ENCODE results near the gene LILRB3.

The LILRB3 gene
- 27.7 to 215 (median 74.5) reads per million in 17 experiments for total RNA-seq

DNA sequence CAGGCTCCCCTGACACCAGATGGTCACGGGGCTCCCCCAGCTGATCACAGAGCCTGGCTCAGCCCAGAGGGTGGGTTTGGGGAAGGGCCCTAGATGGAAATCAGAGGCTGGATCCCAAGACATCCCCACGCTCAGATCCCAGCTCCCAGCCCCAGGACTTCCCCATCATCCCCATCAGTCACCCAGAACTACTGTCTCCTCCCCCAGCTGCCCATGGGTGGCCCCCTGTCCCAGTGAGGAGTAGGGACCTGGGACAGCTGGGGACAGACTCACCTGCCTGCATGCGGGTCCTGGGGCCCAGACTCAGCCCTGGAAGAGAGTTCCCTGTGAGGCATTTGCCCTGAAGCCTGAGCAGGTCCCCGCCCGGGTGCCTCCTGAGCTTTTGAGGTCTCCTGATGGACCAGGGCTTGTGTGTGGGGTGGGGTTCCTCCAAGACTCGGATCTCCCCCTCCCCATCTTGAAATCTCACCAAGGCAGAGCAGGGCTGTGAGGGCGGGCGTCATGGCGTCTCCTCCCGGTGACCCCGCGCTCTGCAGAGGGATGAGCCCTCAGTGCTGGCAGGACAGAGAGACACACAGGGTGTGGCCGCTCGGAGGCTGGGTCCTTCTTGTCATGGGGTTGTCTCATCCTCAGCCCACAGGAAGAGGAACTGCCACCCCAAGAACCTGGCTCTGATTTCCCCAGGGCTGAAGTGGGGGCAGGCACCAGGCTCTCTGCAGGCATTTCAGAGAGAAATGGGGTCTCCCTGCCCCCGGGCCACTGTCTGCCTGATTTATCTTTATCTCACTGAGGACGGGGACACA is at the start of gene LILRB3:
TSS of gene LILRB3 (minus strand) at position 534 of the 803 bp plus-strand sequence. CDS start at position 503, 31 bp downstream.
- peak in 3 of 4 experiments; percentile 47 to 79 (median 78) for DNase-seq

DNA sequence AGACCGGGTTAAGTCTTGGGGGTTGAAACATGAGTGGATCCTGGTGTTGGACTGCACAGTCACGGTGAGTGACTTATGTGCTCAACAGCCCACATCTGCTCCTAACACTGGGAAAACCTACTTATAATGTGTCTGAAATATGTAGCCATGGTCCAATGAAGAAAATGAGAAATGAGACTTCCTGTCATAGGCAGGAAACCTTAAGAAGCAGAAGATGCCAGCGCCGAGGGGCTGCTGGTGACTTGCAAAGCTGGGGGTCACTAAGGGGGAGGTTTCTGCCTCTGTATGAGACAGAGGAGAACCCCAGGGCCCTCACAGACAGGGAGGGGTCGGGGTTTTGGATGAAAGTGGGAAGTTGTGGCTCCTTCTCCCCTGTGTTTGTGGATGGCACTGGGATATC is 49.4 kb upstream of the LILRB3 start:
- DNase-seq, result peak; percentile 44 to 60 (median 58)

DNA sequence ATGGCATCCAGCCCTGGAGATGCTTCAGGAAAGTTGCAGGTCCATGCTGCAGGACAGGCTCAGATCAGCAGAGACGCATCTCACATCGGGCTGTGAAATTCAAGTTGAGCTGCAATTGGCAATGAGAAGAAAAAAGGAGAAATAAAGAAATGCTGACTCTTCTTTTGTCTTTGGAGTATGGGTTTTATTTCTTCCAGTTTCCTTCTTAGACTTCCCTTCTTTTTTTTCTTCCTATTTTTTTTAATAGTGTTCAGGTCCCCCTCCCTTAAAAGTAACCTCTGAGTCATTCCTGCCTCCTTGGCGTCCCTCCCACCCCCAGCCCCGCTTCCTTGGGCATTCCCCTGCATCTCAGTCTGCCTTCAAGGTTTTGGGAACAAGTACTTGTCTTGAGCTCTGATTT is 48.8 kb upstream of the LILRB3 start:
- peak; percentile 57 to 88 (median 77) for DNase-seq

DNA sequence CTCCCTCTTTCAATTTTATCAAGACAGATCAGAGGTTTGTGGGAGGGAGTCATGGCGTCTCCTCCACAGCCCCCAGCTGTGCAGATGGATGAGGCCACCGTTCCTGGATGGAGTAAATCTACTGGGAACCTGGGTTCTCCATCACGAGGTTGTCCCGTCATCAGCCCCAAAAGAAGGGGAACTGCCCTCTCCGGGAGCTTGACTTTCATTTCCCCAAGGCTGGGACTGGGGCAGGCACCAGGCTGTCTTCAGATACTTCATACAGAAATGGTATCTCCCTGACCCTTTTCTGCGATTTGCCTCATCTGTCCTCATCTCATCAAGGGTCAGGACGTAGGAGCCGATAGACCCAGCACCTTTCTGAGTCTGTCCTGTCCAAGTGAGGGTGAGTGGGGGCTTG is 48.3 kb upstream of the LILRB3 start:
- DNase-seq, result peak; percentile 89 to 95 (median 94)

DNA sequence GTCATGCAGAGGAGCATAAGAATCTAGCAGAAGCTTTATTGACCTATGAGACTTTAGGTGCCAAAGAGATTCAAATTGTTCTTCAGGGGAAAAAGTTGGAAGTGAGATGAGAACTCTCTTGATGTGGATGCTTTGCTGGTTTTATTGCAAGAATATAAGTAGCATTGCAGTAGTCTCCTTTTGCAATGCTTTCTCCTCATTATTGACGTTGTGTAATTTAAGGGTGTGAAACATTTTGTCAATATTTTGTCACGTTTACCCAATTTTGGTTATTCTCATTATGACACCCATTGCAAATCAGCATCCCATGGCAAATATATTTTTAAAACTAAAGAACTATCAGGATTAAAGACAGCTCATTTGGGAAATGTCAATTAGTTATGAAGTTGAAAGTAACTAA is 46.1 kb upstream of the LILRB3 start:
- DNase-seq, result peak in 2 of 4 experiments; percentile 40 to 57

DNA sequence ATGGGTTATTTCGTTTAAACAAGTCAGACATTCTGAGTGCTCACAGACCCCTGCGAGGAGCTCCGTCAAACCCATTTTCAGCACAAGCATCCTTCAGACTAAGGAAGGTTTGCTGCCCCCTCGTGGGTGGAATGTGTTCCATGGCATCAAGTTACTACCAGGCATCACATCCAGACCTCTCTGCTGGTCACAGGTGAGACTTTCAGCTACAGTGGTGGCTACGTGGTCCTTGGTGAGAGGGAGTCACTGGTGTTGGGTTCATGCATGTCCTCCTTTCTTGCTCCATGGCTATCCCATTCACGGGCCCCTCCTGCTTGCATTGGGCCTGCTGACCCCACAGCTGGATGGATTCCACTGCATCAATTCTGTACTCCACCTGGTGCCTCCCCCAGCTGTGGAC is 43.3 kb upstream of the LILRB3 start:
- DNase-seq, result peak; percentile 82 to 89 (median 86)

DNA sequence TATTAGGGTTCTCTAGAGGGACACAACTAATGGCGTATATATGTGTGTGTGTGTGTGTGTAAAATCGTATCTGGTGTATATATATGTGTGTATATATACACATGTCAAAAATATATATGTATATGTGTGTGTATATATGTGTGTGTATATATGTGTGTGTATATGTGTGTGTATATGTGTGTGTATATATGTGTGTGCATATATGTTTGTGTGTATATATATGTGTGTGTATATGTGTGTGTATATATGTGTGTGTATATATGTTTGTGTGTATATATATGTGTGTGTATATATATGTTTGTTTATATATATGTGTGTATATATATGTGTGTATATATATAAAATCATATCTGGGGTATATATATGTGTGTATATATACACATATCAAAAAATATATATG is 39.7 kb upstream of the LILRB3 start:
- no peak for DNase-seq

DNA sequence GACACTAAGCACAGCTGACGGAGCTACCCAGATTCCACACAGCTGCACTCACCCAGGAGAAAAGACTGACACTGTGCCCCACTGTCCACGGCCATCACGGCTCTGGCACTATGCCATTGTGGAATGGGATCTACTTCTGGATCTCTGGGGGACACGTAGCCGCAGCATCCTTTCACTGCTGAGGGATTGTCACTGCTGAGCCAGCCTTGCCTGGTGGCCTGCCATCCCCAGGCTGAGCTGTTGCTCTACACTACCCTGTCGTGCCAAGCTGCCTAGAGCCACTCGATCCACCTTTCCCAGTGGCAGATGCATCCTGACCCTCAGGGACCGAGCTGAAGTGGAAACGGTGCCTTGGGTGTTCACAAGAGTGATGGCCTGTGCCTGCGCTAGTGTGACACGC is 39.3 kb upstream of the LILRB3 start:
- no peak for DNase-seq

DNA sequence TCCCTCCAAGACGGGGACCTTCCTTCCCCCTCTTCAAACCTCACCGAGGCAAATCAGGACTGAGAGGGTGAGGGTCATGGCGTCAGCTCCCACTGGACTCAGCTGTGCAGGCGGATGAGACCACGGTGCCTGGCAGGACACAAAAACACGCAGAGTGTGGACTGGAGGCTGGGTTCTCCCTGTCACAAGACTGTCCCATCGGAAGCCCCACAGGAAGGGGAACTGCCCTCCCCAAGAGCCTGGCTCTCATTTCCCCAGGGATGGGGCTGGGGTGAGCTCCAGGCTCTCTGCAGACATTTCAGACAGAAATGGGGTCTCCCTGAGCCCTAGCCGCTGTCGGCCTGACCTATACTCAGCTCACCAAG is 34.3 kb upstream of the LILRB3 start, which contains the start of gene LILRB5:
TSS of gene LILRB5 (minus strand) at position 158 of the 365 bp plus-strand sequence. CDS start at position 78, 80 bp downstream.
- peak; percentile 21 to 57 (median 45) for DNase-seq

DNA sequence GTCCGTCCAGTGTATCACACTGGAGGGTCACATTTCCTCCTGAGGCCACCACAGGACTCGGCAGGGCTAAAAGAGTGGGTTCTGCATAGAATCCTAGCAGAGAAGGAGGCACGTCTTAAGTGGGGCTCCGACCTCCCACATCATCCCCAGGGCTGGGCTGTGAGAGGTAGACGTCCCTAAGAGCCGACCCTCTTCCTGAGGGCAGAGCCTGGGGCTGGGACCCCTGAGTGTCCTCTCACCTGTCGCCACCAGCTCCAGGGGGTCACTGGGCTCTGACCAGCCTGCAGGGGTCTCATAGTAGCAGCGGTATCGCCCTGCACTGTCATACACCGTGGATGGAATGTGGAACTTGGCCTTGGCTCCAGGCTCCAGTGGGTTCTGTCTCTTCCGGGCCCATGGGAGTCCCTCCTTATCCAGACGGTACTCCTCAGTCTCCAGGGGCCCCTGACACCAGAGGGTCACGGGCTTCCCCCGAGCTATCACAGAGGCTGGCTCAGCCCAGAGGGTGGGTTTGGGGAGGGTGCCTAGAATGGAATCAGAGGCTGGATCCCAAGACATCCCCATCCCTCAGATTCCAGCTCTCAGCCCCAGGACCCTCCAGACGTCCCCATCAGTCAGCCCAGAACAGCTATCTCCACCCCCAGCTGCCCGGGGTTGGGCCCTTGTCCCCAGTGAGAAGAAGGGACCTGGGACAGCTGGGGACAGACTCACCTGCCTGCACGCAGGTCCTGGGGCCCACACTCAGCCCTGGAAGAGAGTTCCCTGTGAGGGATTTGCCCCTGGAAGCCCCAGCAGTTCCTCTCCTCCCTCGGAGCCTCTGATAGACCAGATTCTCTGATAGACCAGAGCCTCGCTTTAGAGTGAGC is 33.7 kb upstream of the LILRB3 start:
- no peak for DNase-seq

DNA sequence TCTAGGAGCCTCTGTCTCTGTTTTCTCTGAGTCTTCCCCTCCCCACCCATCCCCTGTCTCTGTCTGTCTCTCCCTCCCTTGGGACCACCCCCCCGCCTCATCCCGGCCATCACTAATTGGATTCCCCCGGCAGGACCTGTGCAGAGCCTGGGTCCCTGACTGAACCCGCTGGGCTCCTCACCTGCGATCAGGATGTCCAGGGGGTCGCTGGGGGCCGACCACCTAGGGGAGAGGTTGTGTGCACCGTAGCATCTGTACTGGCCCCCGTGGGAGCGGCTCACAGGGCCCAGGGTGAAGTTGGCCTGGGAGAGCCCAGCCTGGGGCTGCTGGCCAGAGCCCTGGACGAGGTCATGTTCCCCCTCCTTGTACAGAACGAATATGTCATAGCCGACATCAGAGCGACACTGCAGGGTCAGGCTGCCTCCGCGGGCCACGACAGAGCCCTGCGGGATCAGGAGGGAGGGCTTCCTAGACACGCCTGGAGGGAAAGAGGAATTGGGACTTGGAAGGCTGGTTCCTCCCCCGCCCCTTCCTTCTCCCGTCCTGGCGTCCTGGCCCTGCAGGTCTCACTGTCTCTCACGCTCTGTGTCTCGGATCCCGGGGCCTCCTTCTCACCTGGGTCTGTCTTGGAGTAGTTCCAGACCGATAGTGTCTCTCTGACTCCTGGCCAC is 32.4 kb upstream of the LILRB3 start:
- DNase-seq, result peak; percentile 42 to 58 (median 52)

DNA sequence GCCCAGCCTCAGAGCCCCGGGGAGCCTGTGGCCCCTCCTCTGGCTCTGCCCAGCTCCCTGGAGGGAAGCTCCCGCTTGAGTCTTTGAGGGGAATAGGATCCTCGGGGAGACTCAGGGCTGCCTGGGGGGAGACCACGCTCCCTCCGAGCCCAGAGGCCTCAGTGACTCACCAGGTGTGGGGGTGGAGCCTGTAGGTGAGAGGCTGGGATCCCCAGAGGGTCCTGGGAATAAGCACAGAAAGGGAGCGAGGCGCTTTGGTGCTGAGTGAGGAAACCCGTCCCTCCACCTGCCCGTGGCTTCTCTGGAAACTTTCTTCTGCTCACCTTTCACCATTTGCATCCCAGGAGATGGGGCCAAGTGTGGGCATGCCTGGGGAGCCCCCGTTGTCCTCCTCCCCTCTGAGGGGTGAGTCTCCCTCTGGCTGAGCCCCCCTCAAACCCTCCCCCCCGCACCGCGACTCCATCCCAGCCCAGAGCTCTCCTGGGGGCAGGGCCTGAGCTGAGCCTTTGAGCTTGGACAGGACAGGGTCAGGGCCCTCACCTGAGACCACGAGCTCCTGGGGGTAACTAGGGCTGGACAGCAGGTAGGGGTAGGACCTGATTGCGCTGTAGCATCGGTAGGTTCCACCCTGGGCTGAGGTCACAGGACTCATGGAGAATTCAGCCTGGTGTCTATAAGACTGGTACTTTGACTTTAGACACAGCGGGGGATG is 31.5 kb upstream of the LILRB3 start:
- no peak for DNase-seq

DNA sequence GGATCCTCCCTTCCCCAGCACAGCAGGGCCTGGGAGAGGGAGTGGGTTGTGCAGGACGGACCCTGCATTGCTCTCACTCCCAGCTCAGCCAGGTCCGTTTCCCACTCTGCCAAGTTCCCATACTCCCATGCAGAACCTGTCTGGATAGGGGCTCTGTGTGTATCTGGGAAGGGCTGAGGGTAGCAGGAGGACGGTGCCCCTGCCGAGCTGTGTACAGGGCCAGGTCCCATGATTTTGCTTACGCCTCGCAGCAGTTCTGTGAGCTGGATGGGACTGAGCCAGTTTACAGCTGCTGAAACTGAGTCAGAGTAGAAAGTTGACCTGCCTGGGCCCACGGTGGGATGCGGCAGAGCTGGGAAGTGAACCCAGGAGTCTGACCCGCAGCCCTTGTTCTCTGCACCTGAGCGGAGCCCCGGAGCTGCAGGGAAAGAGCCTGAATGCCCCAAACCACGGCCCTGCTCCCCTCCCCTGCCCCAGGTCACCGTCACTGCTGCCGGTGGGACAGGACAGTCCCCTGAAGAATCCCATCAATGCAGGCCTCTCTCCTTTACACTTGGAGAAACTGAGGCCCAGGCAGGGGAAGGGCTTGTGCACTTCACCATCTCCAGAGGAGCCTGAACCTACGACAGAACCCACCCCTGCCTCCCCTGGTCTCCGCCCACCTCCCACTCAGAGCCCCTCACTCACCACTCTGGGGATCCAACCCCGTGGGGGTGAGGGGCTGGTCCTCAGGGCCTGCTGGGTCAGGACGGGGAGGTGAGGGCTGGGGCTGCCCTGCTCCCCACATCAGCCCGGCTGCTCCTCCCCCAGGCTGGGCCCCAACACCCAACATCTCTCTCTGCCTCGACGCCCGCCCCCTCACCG is 30.8 kb upstream of the LILRB3 start:
- no peak for DNase-seq

DNA sequence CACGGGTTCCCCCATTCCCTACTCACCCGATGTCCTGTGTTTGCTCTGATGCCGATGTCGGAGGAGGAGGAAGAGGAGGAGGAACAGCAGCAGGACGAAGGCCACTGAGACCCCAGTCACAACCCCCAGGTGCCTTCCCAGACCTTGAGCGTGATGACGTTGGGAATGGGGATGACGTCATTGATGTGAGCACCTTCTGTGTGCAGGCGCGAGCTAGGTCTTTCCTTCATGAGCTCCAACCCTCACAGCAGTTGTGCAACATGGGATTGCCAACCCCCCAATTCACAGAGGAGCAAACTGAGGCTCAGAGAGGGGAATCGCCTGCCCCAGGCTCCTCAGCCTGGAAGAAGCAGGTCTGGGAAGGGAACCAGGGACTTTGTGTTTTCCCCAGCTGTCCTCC is 30.0 kb upstream of the LILRB3 start:
- DNase-seq, result no peak

DNA sequence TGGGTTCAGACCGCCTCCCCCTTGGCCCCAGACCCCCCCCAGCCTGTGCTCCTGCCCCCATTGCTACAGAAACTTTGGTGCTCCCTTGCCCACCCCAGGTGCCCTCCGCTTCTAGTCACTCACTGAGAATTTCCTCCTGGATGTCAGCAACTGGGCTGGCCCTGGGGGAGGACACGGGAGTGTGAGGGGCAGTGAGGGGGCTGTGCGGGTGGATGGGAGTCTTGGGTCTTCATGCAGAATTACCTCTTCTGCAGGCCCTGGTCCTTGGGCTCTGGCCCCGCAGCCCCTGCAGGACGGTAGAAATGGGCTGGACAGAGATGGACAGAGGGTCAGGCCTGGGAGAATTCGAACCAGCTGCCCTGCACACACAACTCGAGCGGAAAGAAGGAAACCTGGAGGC is 29.4 kb upstream of the LILRB3 start:
- DNase-seq, result no peak

DNA sequence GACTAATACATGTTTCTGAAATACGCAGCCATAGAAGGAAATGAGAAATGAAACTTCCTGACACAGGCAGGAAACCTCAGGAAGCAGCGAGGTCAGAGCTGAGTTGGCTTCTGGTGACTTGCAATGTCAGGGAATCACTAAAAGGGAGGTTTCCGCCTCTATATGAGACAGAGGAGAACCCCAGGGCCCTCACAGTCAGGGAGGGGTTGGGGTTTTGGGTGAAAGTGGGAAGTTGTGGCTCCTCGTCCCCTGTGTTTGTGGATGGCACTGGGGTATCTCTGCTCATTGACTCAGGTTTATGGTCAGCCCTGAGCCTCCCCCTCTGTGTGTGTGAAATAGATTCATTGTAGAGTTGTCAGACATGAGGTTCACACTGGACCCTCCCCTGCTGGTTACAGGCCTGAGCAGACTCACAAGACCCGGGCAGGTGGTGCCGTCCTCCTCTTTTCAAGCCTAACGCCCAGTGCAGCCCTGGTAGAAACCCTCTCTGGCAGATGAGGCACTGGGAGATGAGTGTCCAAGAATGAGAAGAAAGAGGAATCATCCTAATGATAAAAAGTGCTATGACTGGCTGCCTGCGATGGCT is 25.3 kb upstream of the LILRB3 start:
- DNase-seq, result peak; percentile 90 to 97 (median 93)

DNA sequence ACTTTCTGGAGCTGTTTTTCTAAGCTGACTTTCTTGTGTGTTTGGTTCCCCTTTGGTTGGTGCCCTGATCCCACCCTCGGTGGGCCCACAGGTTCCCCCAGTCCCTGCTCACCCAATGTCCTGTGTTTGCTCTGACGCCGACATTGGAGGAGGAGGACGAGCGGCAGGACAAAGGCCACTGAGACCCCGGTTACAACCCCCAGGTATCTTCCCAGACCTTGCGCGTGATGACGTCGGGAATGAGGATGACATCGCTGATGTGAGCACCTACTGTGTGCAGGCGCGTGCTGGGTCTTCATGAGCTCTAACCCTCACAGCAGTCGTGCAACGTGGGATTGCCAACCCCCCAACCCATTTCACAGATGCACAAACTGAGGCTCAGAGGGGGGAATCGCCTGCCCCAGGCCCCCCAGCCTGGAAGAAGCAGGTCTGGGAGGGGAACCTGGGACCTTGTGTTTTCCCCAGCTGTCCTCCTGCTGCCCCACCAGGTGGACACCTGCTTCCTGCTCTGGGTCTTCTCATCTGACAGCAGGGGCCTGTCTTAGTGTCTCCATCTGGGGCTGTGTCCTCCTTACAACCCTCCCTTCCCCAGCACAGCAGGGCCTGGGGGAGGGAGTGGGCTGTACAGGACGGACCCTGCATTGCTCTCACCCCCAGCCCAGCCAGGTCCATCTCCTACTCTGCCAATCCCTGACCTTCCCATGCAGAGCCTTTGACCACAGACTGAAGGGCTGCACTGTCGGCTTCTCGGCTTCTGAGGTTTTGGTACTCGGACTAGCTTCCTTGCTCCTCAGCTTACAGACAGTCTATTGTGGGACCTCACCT is 24.5 kb upstream of the LILRB3 start:
- no peak for DNase-seq

DNA sequence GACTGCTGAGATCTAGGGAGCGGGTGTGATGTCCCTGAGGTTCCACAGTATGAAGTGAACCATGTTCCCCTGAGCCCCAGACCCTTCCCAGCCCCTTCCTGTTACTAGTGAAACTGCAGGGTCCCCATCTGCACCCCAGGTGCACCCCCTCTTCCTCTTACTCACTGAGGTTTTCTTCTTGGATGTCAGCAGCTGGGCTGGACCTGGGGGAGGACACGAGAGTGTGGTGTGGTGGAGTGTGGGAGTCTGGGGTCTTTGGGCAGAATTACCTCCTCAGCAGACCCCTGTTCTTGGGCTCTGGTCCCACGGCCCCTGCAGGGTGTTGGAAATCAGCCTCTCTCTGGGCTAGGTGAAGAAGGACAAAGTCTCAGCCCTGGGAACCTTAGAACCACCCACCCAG is 23.1 kb upstream of the LILRB3 start:
- no peak for DNase-seq

DNA sequence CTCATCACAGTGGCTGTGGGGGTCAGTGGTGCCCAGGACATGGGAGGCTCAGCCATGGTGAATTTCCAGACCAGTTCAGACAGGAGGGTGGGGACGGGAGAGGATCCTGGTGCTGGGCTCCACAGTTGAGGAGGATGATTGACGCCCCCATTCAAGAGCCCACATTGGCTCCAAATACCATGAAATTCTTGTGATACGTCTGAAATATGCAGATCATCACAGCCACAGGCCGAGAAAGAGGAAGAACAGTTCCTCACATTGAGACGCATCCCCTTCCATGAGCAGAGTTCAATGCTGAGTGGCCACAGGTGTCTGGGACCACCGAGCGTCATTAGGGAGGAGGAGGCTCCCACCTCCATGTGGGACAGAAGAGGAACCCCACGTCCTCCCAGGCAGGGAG is 21.0 kb upstream of the LILRB3 start:
- DNase-seq, result peak in 2 of 4 experiments; percentile 50 to 74

DNA sequence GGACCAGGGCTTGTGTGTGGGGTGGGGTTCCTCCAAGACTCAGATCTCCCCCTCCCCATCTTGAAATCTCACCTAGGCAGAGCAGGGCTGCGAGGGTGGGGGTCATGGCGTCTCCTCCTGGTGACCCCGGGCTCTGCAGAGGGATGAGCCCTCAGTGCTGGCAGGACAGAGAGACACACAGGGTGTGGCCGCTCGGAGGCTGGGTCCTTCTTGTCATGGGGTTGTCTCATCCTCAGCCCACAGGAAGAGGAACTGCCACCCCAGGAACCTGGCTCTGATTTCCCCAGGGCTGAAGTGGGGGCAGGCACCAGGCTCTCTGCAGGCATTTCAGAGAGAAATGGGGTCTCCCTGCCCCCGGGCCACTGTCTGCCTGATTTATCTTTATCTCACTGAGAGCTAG is 19.8 kb upstream of the LILRB3 start, which contains the start of gene LILRA6:
TSS of gene LILRA6 (minus strand) at position 145 of the 400 bp plus-strand sequence.
- peak; percentile 36 to 67 (median 50) for DNase-seq

Measured in suppressor macrophage (primary cell).